ENCODE data around the gene TBC1D22A.

- TF ChIP-seq CTCF (IDR thresholded peaks at IDR 0.05) (no peak), POLR2A (IDR thresholded peaks at IDR 0.05) (no peak), POLR2AphosphoS5 (IDR thresholded peaks at IDR 0.05) (no peak), EP300 (IDR thresholded peaks at IDR 0.05) (no peak)
Measured at GRCh38 chr22:46948411-46949144, 186.1 kb downstream of the TBC1D22A start.

All from gastroesophageal sphincter (tissue), 3 donors.